LoVo (cell line): ENCODE data around the gene RNF32.
"Not testable (repeated sequence)": the region's sequence is repeated elsewhere in the genome, so short reads cannot be mapped to it uniquely, and the experiment has no call there.

Experiments
- DNase-seq: peaks from one replicate; pipeline ENCODE4 v3.0.0-alpha.2; 2016; ENCODE audit warnings: low spot score

RNF32 gene

DNA sequence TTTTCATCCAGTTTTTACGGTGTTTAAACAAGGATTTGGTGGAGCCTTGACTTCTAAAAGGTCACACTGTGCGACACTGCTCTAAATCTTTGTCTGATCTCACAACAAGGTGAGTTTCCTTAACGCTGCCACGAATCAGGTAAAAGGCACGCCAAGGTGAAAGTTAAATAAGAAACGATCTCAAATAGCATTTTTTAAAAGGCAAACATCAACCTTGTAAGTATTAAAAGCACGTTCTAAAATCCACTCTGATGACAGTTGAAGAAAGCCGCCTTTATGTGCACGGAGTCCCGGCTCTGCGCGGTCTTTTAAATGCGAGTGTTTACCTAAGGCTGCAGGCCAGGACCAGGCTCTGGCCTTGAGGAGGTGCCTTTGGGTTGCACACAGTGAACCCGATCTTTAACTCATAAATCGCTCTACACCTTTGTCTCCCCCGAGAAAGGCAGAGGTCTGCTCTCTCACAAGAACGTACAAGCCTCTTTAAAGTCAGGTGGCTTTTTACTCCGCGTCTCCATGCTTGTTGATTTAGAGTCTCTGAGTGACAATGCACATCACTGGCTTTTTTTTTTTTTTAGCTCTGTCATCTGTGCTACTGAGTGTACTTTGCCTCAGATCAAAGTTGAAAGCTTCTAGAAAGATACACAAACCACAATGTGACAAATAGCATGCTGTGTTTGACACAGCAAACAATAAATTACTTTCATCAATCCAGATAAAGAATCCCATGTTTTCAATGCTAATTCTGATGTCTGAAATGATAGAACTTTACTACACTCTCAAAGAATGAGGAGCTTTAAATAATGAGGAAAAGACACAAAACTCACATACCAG, 25.9 kb upstream of the RNF32 start:
- DNase-seq, result peak; percentile 8

GRCh38 chr7:156616269-156617202, 24.0 kb upstream of the RNF32 start:
- no peak for DNase-seq

DNA sequence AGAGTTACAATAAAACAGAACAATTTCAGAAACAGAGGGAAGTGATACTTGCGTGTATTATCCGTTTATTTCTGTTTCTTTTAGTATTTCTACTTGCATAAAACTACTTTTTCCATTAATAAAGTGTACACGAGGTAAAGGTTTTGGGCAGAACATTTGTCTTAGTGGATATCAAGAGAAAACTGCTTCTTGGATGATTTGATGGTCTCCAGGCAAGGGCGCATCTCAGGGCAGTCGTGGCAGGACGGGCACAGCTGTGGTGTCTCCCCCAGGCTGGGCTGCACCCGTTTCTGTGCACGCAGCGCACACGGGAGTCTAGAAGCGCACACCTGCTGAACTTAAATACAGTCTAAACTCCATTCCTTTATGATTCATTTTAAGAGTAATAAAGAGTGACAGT, 23.4 kb upstream of the RNF32 start:
- DNase-seq, result no peak

DNA sequence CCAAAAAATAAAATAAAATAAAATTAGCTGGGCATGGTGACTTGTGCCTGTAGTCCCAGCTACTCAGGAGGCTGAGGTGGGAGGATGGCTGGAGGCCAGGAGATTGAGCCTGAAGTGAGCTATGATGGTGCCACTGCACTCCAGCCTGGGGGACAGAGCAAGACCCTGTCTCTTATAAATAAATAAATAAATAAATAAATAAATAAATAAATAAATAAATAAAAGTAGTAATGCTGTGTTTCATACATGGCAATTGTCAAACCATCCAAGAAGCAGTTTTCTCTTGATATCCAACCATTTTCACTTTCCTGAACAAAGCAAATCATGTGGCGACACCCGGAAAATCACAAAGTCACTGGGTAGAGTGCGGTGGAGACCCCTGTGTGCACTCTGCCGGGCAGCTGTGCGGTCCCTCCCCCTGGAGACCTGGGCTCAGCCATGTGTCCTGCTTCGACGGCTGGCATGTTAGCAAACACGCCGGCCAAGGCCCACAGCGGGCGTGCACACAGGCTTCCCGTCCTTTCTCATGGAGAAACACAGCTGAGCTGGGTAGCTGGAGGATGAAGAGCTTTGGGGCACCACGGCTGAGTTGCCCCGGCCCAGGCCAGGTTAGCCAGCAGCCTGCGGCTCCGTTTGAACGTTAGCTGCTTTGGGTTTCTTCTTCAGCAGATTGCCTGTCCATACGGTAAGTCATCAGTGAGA, 22.3 kb upstream of the RNF32 start:
- no peak for DNase-seq

DNA sequence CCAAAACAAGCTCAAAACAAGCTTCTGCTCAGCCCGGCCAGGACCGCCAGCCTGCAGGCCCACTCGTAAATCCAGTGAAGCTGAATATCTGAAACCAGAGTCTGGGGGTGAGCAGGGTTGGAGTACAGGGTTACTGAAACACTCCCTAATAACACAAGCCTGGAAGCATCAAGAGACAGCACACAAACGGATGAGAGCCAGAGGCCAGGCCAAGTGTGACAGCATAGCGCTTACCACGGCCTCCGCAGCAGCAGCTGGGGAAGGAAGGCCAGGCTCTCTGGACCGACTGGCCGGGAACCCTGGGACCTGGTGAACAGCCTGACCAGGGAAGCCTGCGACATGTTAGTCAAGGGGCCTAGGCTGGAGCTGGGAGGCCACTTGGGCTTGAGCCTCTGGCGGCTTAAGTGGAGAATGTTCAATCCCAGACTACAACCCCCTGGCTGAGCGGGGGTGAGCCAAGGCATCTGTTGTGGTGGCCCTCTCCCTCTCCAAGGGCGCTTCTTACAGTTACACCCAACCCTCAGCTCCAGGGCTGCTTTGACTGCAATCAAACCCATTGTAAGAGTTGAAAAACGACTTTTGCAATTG, 21.7 kb upstream of the RNF32 start:
- no peak for DNase-seq

- DNase-seq, result not testable (repeated sequence)
Observed at GRCh38 chr7:156619488-156620290, 20.9 kb upstream of the RNF32 start.

DNA sequence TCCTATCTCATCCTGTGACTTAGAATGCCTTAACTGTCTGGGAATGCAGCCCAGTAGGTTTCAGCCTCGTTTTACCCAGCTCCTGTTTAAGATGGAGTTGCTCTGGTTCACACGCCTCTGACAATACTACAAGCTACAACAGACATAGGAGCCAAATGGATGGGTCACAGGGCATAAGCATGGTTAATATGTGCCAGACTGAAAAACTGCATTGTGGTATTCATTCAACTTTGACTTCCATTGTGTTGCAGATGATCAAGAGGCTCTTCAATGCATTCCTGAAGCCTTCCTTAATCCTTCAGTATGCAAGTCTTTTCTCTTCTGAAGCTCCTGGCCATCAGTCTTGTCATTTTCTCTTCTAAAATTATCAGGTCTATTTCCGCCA, 20.3 kb upstream of the RNF32 start:
- DNase-seq, result no peak

DNA sequence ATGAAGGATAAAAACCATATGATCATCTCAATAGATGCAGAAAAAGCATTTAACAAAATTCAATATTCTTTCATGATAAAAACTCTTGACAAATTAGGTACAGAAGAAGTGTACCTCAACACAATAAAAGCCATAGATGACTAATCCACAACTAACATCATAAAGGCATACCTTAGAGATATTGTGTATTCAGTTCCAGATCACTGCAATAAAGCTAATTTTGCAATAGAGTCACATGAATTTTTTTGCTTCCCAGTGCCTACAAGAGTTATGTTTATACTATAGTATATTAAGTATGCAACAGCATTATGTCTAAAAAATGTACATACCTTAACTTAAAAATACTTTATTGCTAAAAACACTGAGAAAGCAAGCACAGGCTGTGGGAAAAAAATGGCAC, 18.9 kb upstream of the RNF32 start:
- no peak for DNase-seq

DNA sequence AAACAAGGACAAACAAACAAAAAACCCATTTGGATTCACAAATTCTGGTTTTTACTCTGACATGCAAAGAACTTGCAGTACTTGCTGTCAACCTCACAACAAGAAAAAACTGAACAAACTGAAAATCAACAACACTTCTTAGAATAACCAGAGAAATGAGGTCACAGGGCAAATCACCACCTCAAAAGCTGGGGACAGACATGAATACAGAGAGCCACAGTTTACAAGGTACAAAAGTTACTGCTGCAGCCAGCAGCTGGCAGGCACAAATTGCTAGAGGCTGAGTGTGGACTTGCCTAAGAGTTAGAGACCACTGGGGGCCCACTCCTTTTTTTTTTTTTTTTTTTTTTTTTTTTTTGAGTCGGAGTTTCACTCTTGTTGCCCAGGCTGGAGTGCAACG, 15.0 kb upstream of the RNF32 start:
- DNase-seq, result no peak

DNA sequence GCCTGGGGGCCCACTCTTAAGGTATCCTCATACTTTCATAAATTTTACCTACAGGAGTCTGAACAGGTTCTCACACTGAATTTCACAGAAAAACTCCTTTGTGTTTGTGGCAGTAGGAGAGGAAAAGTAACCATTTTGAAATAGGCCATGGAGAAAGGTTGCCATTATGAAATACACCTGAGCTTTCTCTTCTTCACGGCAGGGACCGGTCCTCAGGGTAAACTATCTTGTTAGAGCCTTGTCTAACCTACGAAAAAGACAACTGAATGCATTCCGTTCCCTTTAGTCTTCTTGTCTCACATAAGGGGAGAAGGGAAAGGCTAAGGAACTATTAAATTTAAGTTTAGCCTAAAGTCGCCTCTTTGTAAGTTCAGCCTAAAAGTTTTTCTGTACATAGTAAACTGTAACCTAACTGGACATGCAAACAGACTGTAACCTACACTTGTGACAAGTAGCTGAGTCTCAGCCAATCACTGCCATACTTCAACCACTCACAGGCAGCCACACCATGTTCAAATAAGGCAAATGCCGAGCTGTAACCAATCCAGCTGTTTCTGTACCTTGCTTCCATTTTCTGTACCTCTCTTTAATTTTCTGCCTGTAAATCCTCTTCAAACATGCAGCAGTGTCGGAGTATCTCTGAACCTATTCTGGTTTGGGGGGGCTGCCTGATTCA, 14.2 kb upstream of the RNF32 start:
- DNase-seq, result no peak

GRCh38 chr7:156628562-156628961, 12.0 kb upstream of the RNF32 start:
- no peak for DNase-seq

- no peak for DNase-seq
Observed at GRCh38 chr7:156629873-156630272, 10.7 kb upstream of the RNF32 start.

DNA sequence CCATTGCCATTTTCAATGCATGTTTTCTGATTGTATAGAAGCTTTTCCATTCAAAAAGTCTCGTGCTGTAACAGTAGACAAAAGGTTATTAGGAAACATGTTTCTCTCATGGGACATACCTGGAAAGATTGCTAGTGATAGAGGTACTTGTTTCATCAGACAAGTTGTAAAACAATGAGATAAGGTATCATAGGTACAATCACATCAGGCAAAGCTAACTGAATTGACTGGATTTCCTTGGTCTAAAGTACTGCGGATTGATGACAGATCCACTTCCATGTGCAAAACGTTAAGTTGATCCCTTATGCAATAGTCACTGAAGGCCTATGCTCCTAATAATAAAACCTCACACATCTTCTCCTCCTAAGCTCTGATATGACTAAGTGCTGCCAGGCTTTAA, 6.5 kb upstream of the RNF32 start:
- no peak for DNase-seq

DNA sequence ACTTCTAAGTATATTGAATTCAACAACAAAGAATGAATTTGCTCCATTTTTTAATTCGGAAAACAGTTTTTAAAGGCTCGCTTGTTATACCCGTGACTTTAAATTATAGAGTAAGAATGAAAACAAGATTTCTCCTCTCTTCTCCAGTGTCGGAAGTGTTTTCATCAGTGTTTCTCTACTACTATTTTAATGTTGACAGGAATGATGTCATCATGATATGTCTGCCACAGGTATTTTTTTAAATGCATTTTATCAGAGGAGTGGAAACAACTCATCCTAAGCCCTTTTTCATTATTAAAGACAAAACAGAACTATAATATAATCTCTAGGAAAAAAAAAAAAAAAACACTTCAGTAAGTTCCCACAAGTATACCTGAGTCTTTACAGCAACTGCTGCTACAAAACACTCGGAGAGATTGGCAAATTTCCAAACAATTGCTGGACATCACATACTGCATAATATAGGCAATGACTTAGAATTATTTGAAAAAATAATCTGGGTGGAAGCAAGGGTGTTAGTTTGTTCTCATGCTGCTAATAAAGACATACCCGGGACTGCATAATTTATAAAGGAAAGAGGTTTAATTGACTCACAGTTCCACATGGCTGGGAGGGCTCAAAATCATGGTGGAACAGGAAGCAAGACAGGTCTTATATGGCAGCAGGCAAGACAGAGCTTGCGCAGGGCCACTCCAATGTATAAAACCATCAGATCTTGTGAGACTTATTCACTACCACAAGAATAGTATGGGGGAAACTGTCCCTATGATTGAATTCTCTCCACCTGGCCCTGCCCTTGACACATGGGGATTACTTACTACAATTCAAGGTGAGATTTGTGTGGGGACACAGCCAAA, 4.8 kb upstream of the RNF32 start:
- no peak for DNase-seq

GRCh38 chr7:156637093-156637492, 3.5 kb upstream of the RNF32 start:
- DNase-seq, result not testable (repeated sequence)

DNA sequence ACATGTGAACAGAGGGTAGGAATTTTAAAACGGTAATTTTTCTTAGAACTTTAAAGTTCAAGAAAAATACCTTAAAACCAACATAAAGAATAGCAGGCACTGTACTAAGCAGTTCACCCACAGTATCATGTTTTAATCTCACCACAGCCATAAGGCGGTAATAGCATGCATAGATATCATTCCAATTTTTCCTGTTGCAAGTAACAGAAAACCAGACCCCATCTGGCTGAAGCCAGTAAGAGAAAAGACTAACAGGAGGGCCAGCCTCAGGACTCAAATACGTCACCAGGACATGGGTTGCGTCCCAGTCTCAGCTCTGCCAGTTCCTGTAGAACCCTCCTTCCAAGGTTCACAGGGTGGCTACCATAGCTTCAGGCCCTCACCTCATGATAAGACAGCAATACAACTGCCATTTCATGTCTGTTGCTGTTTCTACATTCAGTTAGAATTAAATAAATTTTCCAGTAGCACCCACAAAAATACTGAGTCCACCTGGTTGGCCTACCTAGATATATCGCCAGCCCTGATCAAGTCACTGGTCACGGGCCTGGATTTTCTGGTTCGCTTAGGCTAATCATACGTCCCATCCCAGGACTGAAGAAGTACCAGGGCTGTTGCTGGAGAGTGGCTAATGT, 2.0 kb upstream of the RNF32 start:
- DNase-seq, result no peak

DNA sequence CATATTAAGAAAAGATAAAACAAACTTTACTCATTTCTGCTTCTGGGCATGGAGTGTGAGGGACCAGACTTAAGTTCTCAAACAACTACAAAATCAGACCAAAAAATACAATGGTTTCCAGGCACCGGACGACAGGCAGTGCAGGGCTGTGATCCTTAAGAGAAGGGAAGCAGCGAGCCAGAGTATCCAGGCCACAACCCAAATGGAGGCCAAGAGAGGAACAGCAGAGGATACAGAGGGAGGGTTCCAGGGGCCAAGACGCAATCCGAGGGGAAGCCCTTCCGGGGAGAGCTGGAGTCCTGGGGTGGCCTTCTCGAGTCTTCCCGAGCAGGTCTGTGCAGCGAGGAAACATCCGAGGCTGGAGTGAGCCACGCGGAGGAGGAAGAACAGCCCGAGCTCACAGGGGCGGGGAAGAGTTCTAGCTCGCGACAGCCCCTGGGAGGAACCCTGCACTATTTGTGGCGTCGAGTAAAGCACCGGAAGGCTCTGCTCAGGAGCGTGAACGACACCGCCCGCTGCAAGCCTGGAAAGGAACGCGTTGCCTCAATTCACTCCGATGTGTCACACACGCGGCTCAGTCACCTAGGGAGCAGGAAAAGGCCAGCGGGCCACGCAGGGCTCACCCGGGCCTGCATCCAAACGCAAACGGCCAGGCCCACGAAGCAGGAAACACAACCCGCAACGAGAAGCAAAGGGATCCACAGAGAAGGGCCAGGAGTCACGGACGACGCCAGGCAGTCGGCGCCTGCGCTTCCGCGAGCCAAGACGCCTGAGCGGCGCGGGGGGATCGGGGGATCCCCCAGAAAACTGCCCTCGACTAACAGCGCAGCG, 933 bp upstream of the RNF32 start:
- DNase-seq, result no peak

DNA sequence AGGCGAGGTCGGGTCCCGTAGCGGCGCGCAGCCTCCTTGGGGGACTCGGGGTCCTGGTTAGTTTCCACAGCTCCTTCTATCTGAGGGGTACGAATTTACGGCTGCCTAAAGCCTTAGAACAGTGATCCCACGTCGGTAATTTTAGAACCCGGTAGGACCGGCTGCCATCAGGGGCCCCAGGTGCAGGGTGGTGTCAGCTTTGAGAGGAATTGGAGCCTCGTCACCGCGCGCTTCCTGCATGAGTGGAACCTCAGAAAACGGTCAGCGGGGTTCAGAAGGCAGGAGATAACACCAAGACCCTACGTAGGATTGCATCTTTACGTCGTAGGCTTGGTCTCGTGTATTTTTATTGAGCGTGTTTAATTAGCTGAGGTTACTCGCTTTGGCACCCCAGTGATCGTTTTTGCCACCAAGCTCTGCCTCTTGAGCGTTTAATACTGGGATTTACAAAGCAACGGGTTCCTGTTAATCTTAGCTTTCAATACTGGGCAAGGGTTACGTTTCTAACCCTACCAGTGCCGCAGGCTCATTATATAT, 443 bp downstream of the RNF32 start:
- peak; percentile 63 for DNase-seq
